AG04450 (cell line): ENCODE data around the gene COBL. TPM values are rescaled to one million over a fixed set of nuclear protein-coding genes. Genes with fewer than 3 reads are reported as not detected.

Experiments used
- CTCF ChIA-PET: fragments of 300-600, 350-600 bp; formaldehyde crosslinking; extraction: SDS; loops from one replicate; lab custom pipeline; 2022; ENCODE audit warnings: antibody characterized with exemption, inconsistent platforms; lab: Charles Lee
- POLR2A ChIA-PET: fragments of 350-600 bp; formaldehyde crosslinking; extraction: SDS; loops from one replicate; lab custom pipeline; 2021; ENCODE audit warnings: antibody characterized with exemption, inconsistent platforms; lab: Yijun Ruan, JAX
- DNase-seq: peaks from one replicate; pipeline ENCODE4 v3.0.0-alpha.2; 2011; ENCODE audit warnings: low read depth, low spot score
- H3K27ac ChIP-seq: one replicate; pipeline ENCODE4 v1.5.1; 2012; ENCODE audit warnings: low read depth, low read length, control low read depth
- H3K27me3 ChIP-seq: one replicate; pipeline ENCODE4 v1.6.0; 2012; ENCODE audit warnings: low read length; ENCODE audit not compliant: control insufficient read depth, insufficient read depth
- H3K4me3 ChIP-seq: 2 replicates; pipeline ENCODE4 v1.5.1; 2011; ENCODE audit warnings: mild to moderate bottlenecking, low read depth, low read length, control low read depth
- H3K9me3 ChIP-seq: 2 replicates; pipeline ENCODE4 v1.5.1; 2012; ENCODE audit warnings: low read length; ENCODE audit not compliant: control insufficient read depth, insufficient read depth
- CTCF ChIP-seq: IDR thresholded peaks from 2 replicates; pipeline ENCODE4 v1.5.1; 2011; ENCODE audit warnings: low read depth, low read length, control low read depth, inconsistent platforms
- polyA plus RNA-seq: library from polyadenylated mRNA; depleted of rRNA; stranded (reverse); fragments of >200 nt; gene quantifications from 2 replicates; pipeline ENCODE4 v1.2.3, GENCODE V29; 2011

Gene COBL
- polyA plus RNA-seq, 1 experiment = 0.06 TPM

- no peaks in the 10 kb centered on the region for H3K9me3 ChIP-seq
- H3K27ac ChIP-seq = no peak overlapping the region
- POLR2A ChIA-PET = no interaction called here
- CTCF ChIA-PET = interaction anchor here (0.6 to 2.7 kb wide), 7 partner anchors 14 to 603 kb away, joined by 3 to 10 read pairs (median 3); no protein-coding TSS in a partner anchor
- no peak for TF ChIP-seq CTCF
- DNase-seq = no peak
- peaks cover 8% of the 10 kb centered on the region for H3K27me3 ChIP-seq
- no peak overlapping the region for H3K4me3 ChIP-seq
These were observed 245.2 kb downstream of the COBL start for GRCh38 chr7:51071427-51071826.

GRCh38 chr7:51070151-51070550 lies 246.5 kb downstream of the COBL start:
- TF ChIP-seq CTCF = no peak
- H3K9me3 ChIP-seq = no peaks in the 10 kb centered on the region; the same call in 1 of the 2 replicates
- POLR2A ChIA-PET = no interaction called here
- DNase-seq = no peak
- H3K27ac ChIP-seq = no peak overlapping the region
- H3K4me3 ChIP-seq = no peak overlapping the region
- peaks cover 12% of the 10 kb centered on the region for H3K27me3 ChIP-seq
- CTCF ChIA-PET = interaction anchor here (1.2 to 2.7 kb wide), 3 partner anchors 58 to 602 kb away, joined by 3 to 10 read pairs (median 3); no protein-coding TSS in a partner anchor

- CTCF ChIA-PET = interaction anchor here (2.7 kb wide), 1 partner anchor 601 kb away, joined by 10 read pairs; no protein-coding TSS in a partner anchor
- Histone ChIP-seq H3K27ac (no peak overlapping the region), H3K4me3 (no peak overlapping the region), H3K27me3 (peaks cover 12% of the 10 kb centered on the region), H3K9me3 (no peaks in the 10 kb centered on the region; the same call in 1 of the 2 replicates)
- DNase-seq = no peak
- TF ChIP-seq CTCF = no peak
- POLR2A ChIA-PET = no interaction called here
These were observed 247.1 kb downstream of the COBL start for GRCh38 chr7:51069411-51070083.

- ChIA-PET CTCF (interaction anchor here (0.6 to 2.1 kb wide), 14 partner anchors 8 to 600 kb away, joined by 3 to 12 read pairs (median 3); no protein-coding TSS in a partner anchor), POLR2A (no interaction called here)
- no peak overlapping the region for H3K4me3 ChIP-seq
- H3K27me3 ChIP-seq = peaks cover 12% of the 10 kb centered on the region
- no peaks in the 10 kb centered on the region; the same call in 1 of the 2 replicates for H3K9me3 ChIP-seq
- no peak overlapping the region for H3K27ac ChIP-seq
- no peak for DNase-seq
- TF ChIP-seq CTCF = no peak
These were observed 248.2 kb downstream of the COBL start for GRCh38 chr7:51068401-51068800.

- H3K9me3 ChIP-seq = no peaks in the 10 kb centered on the region; the same call in 1 of the 2 replicates
- H3K27ac ChIP-seq = no peak overlapping the region
- CTCF ChIA-PET = interaction anchor here (0.7 to 2.1 kb wide), 9 partner anchors 14 to 600 kb away, joined by 3 to 12 read pairs (median 3); no protein-coding TSS in a partner anchor
- DNase-seq = peak; percentile 45
- peak; percentile 83 for TF ChIP-seq CTCF
- POLR2A ChIA-PET = no interaction called here
- H3K27me3 ChIP-seq = peaks cover 12% of the 10 kb centered on the region
- no peak overlapping the region for H3K4me3 ChIP-seq
These were observed 248.9 kb downstream of the COBL start for GRCh38 chr7:51067757-51068156.
